GM12878 (cell line): ENCODE measurements around the gene SFXN2. TPM values are rescaled to one million over a fixed set of nuclear protein-coding genes. Genes with fewer than 3 reads are reported as not detected.

Experiments
- ATAC-seq: fragments of 200-7000 bp; cut with Tn5 transposase; 3 replicates; pipeline ENCODE4 v1.9.1; 2020; ENCODE audit warnings: mild to moderate bottlenecking, moderate library complexity
- BruUV-seq: library from RNA; stranded (reverse); fragments of 400-500 nt; replicated peaks from 2 replicates; lab custom pipeline; 2021; lab: Mats Ljungman, UMichigan
- CTCF ChIA-PET: fragments of 300-600 bp; sonication (Branson Sonifier 250); formaldehyde crosslinking; extraction: SDS; loops from one replicate; lab custom pipeline; 2021; ENCODE audit warnings: inconsistent platforms; lab: Yijun Ruan, JAX
- POLR2A ChIA-PET: fragments of 350-600 bp; formaldehyde crosslinking; extraction: SDS; loops from one replicate; lab custom pipeline; 2021; ENCODE audit warnings: inconsistent platforms; lab: Charles Lee
- RAD21 ChIA-PET: fragments of 300-600 bp; sonication (Branson Sonifier 250); formaldehyde crosslinking; loops from one replicate; lab custom pipeline; 2023; ENCODE audit warnings: antibody characterized with exemption; ENCODE audit not compliant: unreplicated experiment; lab: Charles Lee
- SMC1A ChIA-PET: fragments of 300-600 bp; sonication (Branson Sonifier 250); formaldehyde crosslinking; loops from one replicate; lab custom pipeline; 2023; ENCODE audit not compliant: unreplicated experiment, uncharacterized antibody; lab: Charles Lee
- DNase-seq: peaks from one replicate; pipeline ENCODE4 v3.0.0-alpha.2; 2011; ENCODE audit warnings: low read depth, low spot score
- FAIRE-seq: peaks from 3 replicates; lab custom pipeline; 2011; peaks lifted over from hg19 to GRCh38; lab: Jason Lieb, UNC
- H2AFZ ChIP-seq: 2 replicates; pipeline ENCODE4 v1.6.0; 2011; ENCODE audit warnings: low read depth, low read length, control low read depth; ENCODE audit not compliant: control insufficient read depth
- H3K27ac ChIP-seq: 2 replicates; pipeline ENCODE4 v1.5.1; 2011; ENCODE audit warnings: control low read depth; ENCODE audit not compliant: control insufficient read depth, insufficient read depth
- H3K27me3 ChIP-seq, 2 experiments: replicated peaks in 1 of 2; 2 replicates each; pipeline versions ENCODE4 v1.6.0 to v1.6.1; 2011; ENCODE audit warnings: low read length in 1 of 2; ENCODE audit not compliant: control insufficient read depth in 2 of 2, insufficient read depth in 2 of 2
- H3K36me3 ChIP-seq, 2 experiments: 2 replicates each; pipeline ENCODE4 v1.5.1; 2011; ENCODE audit warnings: low read length in 1 of 2; ENCODE audit not compliant: control insufficient read depth in 2 of 2, insufficient read depth in 2 of 2
- H3K4me1 ChIP-seq: 2 replicates; pipeline ENCODE4 v1.6.1; 2011; ENCODE audit warnings: mild to moderate bottlenecking, low read length, moderate library complexity, mixed read lengths; ENCODE audit not compliant: control insufficient read depth, insufficient read depth
- H3K4me2 ChIP-seq: 2 replicates; pipeline ENCODE4 v1.6.0; 2011; ENCODE audit warnings: control low read depth; ENCODE audit not compliant: control insufficient read depth, insufficient read depth
- H3K4me3 ChIP-seq: fragments of 200-600 bp; sonication (generic); 2 replicates; pipeline ENCODE4 v1.5.1; 2016
- H3K79me2 ChIP-seq: 2 replicates; pipeline ENCODE4 v1.6.0; 2011; ENCODE audit warnings: low read length; ENCODE audit not compliant: control insufficient read depth, insufficient read depth
- H3K9ac ChIP-seq: 2 replicates; pipeline ENCODE4 v1.8.0; 2011; ENCODE audit warnings: low read length, control low read depth, mixed read lengths; ENCODE audit not compliant: control insufficient read depth, insufficient read depth
- H3K9me3 ChIP-seq: replicated peaks from 3 replicates; pipeline ENCODE4 v1.5.1; 2011; ENCODE audit warnings: mild to moderate bottlenecking, low read length; ENCODE audit not compliant: control insufficient read depth, insufficient read depth
- H4K20me1 ChIP-seq: 2 replicates; pipeline ENCODE4 v1.6.0; 2011; ENCODE audit not compliant: control insufficient read depth, insufficient read depth
- ATF2 ChIP-seq: IDR thresholded peaks from 2 replicates; pipeline ENCODE4 v1.6.1; 2012; ENCODE audit warnings: low read length, inconsistent platforms
- CEBPB ChIP-seq, 2 experiments: fragments of 150-350 bp in 1 of 2; IDR thresholded peaks; 2 replicates each; pipeline ENCODE4 v1.6.1; 2012 to 2014; ENCODE audit warnings: low read depth in 2 of 2, low read length in 2 of 2, borderline replicate concordance in 1 of 2, inconsistent platforms in 1 of 2
- EGR1 ChIP-seq, 2 experiments: IDR thresholded peaks; 1 replicate in 1 of 2; 2 replicates in 1 of 2; pipeline ENCODE4 v1.6.1; 2011 to 2012; ENCODE audit warnings: low read depth in 2 of 2, low read length in 2 of 2, borderline replicate concordance in 1 of 2, mild to moderate bottlenecking in 1 of 2, moderate library complexity in 1 of 2
- HDAC6 ChIP-seq: fragments of 200-600 bp; sonication (generic); IDR thresholded peaks from one replicate; pipeline ENCODE4 v1.8.0; 2017; ENCODE audit warnings: antibody characterized with exemption; ENCODE audit not compliant: unreplicated experiment
- IRF5 ChIP-seq: fragments of 450-650 bp; IDR thresholded peaks from 2 replicates; pipeline ENCODE4 v1.6.1; 2017; ENCODE audit warnings: borderline replicate concordance
- MLLT1 ChIP-seq: fragments of 450-650 bp; IDR thresholded peaks from 2 replicates; pipeline ENCODE4 v1.6.1; 2016; ENCODE audit warnings: mild to moderate bottlenecking
- NR2C2 ChIP-seq: IDR thresholded peaks from 2 replicates; pipeline ENCODE4 v1.6.1; 2011; ENCODE audit warnings: borderline replicate concordance, low read depth; ENCODE audit not compliant: control insufficient read depth, insufficient read length
- PML ChIP-seq: IDR thresholded peaks from 2 replicates; pipeline ENCODE4 v1.6.1; 2012; ENCODE audit warnings: low read length, inconsistent platforms
- RFX5 ChIP-seq: IDR thresholded peaks from 2 replicates; pipeline ENCODE4 v1.6.1; 2011; ENCODE audit warnings: low read depth, low read length, improper control_type of control experiment
- TCF12 ChIP-seq: IDR thresholded peaks from 2 replicates; pipeline ENCODE4 v1.6.1; 2011; ENCODE audit warnings: low read depth, mild to moderate bottlenecking, low read length
- WRNIP1 ChIP-seq: IDR thresholded peaks from 2 replicates; pipeline ENCODE4 v1.6.1; 2011; ENCODE audit warnings: low read depth, low read length, improper control_type of control experiment, borderline replicate concordance
- YBX1 ChIP-seq: fragments of 450-650 bp; IDR thresholded peaks from 2 replicates; pipeline ENCODE4 v1.6.1; 2016; ENCODE audit warnings: antibody characterized with exemption
- in situ Hi-C: fragments of 300-500 bp; cut with MboI; formaldehyde crosslinking; loops from 9 replicates; pipeline ENCODE4 v1.14.3; 2018; ENCODE audit warnings: mixed read lengths
- intact Hi-C: fragments of 100-400 bp; cut with micrococcal nuclease; formaldehyde crosslinking; loops from one replicate; pipeline ENCODE4 v1.14.2; 2022; ENCODE audit not compliant: unreplicated experiment
- polyA plus RNA-seq, 11 experiments: library from polyadenylated mRNA; depleted of rRNA in 4 of 11; unstranded in 6 of 11; stranded (reverse) in 5 of 11; fragments of >200 nt; fragmentation: Nextera tagmentation in 4 of 11; fragmentation: Illumina TruSeq in 1 of 11; extraction: Ambion mirVana in 4 of 11; extraction: Trizol in 1 of 11; gene quantifications; 1 replicate in 1 of 11; 2 replicates in 10 of 11; pipeline versions ENCODE4 v1.2.1 to v1.2.3, GENCODE V29; 2011 to 2016; ENCODE audit warnings: inconsistent platforms in 2 of 11, missing spikeins in 2 of 11, low read depth in 1 of 11
- total RNA-seq, 4 experiments: library from RNA; depleted of rRNA in 3 of 4; stranded (reverse); fragments of >200 nt in 3 of 4; fragmentation: Illumina TruSeq in 1 of 4; extraction: Trizol in 1 of 4; gene quantifications; 2 replicates each; pipeline versions ENCODE4 v1.2.1 to v1.2.3, GENCODE V29; 2013 to 2021

Gene SFXN2
- total and polyA plus RNA-seq, 10 of the 15 experiments (the other 5 are each of a cell fraction or from before 2014, with no cell fraction given), result 8.8 to 22.5 (median 18.5) TPM

- no peak overlapping the region for H2AFZ ChIP-seq
- H3K79me2 ChIP-seq, result no peaks in the 10 kb centered on the region
- RAD21 ChIA-PET, result interaction anchor here (1.1 kb wide), 1 partner anchor 12 kb away, joined by 5 read pairs; no protein-coding TSS in a partner anchor
- H3K4me3 ChIP-seq, result no peak overlapping the region
- POLR2A ChIA-PET, result interaction anchor here (1.0 to 1.4 kb wide), 2 partner anchors 23 to 94 kb away, joined by 3 to 4 read pairs; no protein-coding TSS in a partner anchor
- H3K9me3 ChIP-seq, result no peaks in the 10 kb centered on the region
- no peak overlapping the region for H3K27ac ChIP-seq
- TF ChIP-seq PML, result no peak
- no peak for TF ChIP-seq CEBPB (IDR thresholded peaks at IDR 0.05; ENCODE audit: borderline replicate concordance in 1 of 2, low read depth in 2 of 2, low read length in 2 of 2)
- no peak for TF ChIP-seq IRF5
- TF ChIP-seq NR2C2, result no peak
- TF ChIP-seq TCF12, result no peak
- no peak for TF ChIP-seq EGR1 (IDR thresholded peaks at IDR 0.05; ENCODE audit: borderline replicate concordance in 1 of 2, low read depth in 2 of 2, low read length in 2 of 2)
- no peak for TF ChIP-seq WRNIP1
- TF ChIP-seq RFX5, result no peak
- no peak for TF ChIP-seq YBX1
- no peak for TF ChIP-seq MLLT1
- TF ChIP-seq HDAC6, result no peak
- no peak for TF ChIP-seq ATF2
- no peak for FAIRE-seq
- no TSS peak for BruUV-seq
- H3K4me1 ChIP-seq, result no peaks in the 10 kb centered on the region
- no peak overlapping the region for H3K4me2 ChIP-seq
- H3K36me3 ChIP-seq, result peaks cover 2 to 6% of the 10 kb centered on the region in 2 experiments; a peak in 3 of 4 replicates
- H3K27me3 ChIP-seq, result no peaks in the 10 kb centered on the region
- H3K9ac ChIP-seq, result no peak overlapping the region
- ATAC-seq, result no peak
- DNase-seq, result no peak
- in situ Hi-C loops (no loop called here), intact Hi-C loops (no loop called here)
- CTCF ChIA-PET, result interaction anchor here (0.8 to 1.1 kb wide), 3 partner anchors 13 to 78 kb away, joined by 3 to 4 read pairs (median 4); no protein-coding TSS in a partner anchor
- SMC1A ChIA-PET, result interaction anchor here (1.2 to 1.4 kb wide), 2 partner anchors 19 to 64 kb away, joined by 3 to 4 read pairs; no protein-coding TSS in a partner anchor
- H4K20me1 ChIP-seq, result no peaks in the 10 kb centered on the region
Observed at GRCh38 chr10:102738692-102739121, 24.3 kb downstream of the SFXN2 start.
